T follicular helper cell (primary cell): ENCODE measurements around the gene PLEKHA1.

Experiments used
- DNase-seq: peaks from one replicate; pipeline ENCODE4 v3.0.0-alpha.2; 2020; ENCODE audit warnings: low read depth
- total RNA-seq, 2 experiments: gene quantifications; one replicate each; lab custom pipeline; 2026; lab: John Stamatoyannopoulos, UW

The PLEKHA1 gene
- 39.0 to 83.3 reads per million in 2 experiments for total RNA-seq

DNA sequence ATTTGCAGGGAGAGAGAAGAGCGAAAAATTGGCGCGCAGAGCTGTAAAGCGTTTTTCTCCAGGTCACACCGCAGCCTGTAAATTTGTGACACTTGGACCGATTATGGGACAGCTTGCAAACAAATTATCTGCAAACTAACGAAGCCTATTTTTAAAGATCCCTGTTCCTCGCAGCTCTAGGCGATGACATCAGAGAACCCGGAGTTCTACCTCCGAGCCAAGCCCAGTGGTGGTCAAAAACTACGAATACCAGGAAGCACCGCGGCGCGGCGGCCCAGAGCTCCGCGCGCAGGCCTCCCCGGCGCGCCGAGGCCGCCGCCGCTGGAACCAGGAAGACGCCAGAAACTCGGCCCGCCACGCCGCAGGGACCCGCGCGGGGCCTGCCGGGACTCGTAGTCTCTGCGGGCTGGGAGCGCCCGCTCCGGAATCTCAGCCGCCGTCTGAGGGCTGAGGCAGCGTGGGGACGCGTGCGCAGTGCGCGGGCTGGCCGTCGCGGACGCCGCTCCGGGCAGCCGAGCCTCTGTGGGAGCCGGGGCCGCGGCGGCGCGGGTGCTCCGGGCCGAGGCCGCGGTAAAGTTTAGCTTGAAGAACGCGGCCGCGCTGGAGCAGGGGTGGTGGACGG, at the start of gene PLEKHA1:
Gene PLEKHA1 (plus strand): TSS at position 472 of the 622 bp plus-strand sequence. CDS start 18,493 bp downstream, outside the sequence.
- DNase-seq: peak; percentile 91

GRCh38 chr10:122325235-122325634, 49.3 kb upstream of the PLEKHA1 start:
- no peak for DNase-seq

- DNase-seq: no peak
These were observed 48.1 kb upstream of the PLEKHA1 start for GRCh38 chr10:122326385-122326784.

DNA sequence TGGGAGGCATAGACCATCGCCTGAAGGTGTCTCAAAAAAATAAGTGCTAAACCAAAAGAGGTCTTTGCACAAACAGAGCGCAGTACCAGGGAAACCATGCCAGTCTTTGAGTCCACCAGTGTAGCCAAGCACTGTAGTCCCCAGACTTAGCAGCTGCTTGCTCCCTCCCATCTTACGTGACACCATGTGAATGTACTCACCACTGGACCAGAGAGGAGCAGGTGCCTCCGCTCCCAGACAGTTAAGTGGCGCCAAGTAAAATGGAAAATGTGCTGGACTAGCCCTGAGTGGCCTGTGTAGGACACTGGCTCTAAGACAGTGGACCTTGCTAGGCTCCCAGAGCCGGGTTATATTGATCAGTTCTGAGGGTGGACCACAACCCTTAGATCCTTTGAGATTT, 47.7 kb upstream of the PLEKHA1 start:
- no peak for DNase-seq

DNA sequence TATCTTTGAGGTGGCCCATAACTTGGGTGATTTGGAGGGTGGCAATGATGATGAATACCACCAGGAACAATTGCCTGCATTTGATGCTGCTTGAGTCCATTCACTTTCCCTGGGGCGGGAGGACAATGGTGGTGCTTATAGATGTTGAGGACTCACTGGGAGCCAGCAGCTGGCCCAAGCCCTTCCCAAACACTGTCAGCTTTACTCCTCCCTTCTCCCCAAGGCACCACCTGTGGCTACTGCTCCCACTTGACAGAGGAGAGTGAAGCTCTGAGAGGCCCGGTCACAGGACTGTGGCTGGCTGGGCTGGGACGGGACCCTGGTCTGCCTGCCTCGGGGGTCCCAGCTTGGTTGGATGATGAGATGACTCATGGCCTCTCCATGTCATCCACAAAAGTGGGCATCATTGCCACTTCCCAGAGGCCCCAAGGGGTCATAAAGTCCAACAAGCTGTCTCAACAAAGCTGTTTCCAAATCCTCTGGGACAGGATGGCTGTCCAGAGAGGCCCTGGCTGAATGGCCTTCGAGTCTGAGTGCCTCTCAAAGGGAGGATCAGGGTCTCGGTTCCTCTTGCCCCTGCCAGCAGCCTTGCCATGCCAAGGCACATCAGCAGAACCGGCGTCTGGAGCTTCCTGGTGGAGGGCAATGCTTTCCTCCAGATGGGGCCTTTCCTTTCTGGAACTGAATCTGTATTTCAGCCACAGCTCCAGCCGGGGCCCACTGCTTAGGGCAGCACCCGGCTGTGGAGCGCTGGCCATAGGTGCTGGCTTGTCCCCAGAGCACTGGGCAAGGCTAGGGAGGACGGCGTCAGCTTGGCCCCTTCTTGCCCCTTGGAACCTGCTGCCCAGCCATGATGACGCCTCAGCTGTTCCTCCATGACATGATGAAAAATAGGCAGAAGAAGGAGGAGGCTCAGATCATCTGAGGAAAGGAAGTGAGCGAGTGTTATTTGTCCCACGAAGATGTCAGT, 47.0 kb upstream of the PLEKHA1 start:
- DNase-seq: no peak

GRCh38 chr10:122328676-122329075, 45.8 kb upstream of the PLEKHA1 start:
- no peak for DNase-seq

- no peak for DNase-seq
These were observed 45.1 kb upstream of the PLEKHA1 start for GRCh38 chr10:122329416-122329815.

- no peak for DNase-seq
These were observed 43.4 kb upstream of the PLEKHA1 start for GRCh38 chr10:122331100-122331499.

DNA sequence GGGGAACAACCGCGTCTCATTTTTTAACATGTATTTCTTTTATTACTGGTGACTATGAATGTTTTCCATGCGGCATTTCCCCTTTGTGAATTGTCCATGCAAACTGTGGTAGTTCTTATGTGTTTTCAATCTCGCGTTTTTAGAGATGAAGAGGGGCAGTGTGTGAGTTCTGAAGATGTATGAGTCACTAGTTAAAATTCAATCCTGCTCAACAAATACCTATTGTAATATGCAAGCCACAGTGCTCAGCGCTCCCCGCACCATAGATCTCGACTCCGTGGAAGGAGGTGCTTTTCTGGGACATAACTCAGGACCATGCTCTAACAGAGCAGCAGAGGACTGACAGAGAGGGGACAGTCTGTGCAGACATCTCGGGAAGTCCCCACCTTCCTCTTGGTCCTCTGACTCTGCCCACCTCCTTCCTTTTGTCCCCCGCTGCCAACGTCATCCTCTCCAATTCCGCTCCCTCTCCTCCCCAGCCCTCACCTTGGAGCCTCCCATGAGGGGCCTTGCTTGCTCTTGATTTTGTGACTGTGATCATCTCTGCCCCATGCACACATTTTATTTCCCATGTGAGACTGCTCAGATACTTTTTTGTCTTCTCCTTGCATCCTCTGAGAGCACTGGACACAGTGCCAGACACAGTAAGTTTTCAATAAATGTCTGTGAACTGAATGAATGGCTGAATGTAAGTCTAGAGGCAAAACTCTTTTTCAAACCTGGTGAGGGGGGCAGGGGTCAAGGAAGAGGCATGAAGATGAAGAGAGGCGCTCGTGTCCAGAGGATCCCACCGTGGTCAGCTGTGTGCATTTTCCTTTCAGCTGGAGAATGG, 42.7 kb upstream of the PLEKHA1 start:
- DNase-seq: no peak

- DNase-seq: no peak
These were observed 41.5 kb upstream of the PLEKHA1 start for GRCh38 chr10:122333037-122333436.

GRCh38 chr10:122336332-122336731, 38.2 kb upstream of the PLEKHA1 start:
- DNase-seq: no peak

GRCh38 chr10:122336961-122337360, 37.5 kb upstream of the PLEKHA1 start:
- no peak for DNase-seq

GRCh38 chr10:122338609-122339441, 35.7 kb upstream of the PLEKHA1 start:
- DNase-seq: no peak

- DNase-seq: no peak
These were observed 33.2 kb upstream of the PLEKHA1 start for GRCh38 chr10:122341141-122341810.

GRCh38 chr10:122342293-122343134, 32.0 kb upstream of the PLEKHA1 start:
- DNase-seq: peak; percentile 37

DNA sequence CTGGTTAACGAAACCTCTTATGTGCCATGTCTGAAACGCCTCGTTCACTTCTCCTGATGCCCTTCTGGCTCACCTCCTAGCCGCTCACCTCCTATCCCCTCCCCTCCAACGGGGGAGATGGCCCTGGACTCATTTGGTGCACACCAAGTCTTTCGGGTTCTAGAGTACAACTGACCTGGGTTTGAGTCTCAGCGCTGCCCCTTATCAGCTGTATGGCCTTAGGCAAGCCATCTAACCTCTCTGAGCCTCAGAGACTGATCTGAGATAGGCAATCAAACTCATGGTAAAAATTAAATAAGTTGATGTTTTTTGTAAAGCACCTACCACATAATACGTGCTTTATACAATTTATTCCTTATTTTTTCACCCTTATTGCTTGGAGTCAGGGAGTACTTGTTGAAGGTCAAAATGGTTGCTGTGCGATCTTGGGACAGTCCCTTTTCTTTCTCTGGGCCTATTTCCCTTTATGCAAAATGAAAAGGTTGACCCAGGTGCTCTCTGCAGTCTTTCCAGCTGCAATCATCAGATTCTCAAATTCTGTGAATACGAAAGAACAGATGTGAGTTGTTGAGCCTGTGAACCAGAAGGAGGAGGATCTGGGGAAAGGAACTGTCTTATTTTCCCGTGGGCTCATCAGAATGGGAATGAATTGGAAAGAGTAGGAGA, 31.2 kb upstream of the PLEKHA1 start:
- DNase-seq: no peak

DNA sequence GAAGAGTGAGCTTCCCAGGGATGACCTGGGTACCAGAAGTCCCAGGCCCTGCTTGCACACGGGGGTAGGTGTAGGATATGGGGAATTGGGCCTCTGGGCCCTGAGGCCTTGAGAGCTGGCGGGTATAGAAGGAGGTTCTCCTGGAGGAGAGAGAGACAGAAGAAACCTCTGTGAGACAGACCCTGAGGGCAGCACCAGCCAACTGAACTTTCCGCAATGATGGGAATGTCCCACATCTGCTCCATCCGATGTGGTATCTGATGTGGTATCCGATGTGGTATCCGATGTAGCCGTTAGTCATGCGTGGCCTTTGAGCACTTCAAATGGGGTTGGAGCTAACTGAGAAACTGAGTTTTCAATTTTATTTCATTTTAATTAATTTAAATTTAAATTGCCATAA, 30.6 kb upstream of the PLEKHA1 start:
- DNase-seq: no peak

DNA sequence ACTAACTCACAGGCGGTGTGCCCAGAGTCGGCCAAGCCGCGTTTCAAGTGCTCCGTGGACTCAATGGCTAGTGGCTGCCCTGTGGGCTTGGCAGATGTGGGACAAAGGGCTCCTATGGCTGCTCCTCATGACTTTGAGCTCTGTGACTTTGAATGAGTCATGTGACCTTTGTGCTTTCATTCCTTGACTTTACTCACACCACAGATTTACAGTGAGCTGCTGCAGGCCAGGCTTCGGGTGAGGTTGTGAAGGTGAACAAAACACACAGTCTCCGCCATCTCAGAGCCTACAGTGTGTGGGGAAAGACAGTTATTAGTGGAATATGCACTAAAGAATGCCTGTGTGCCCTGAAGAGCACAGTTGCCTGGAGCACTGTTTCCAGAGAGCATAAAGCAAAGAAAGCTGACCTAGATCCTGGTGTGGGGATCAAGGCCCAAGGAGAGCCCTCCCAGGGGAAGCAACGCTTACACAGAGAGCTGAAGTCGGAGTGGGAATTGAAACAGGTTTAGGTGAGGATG, 29.7 kb upstream of the PLEKHA1 start:
- no peak for DNase-seq
